GM12878 (cell line): ENCODE data around the gene RAB34. TPM values are rescaled to one million over a fixed set of nuclear protein-coding genes. Genes with fewer than 3 reads are reported as not detected.

ENCODE experiments used
- ATAC-seq: fragments of 200-7000 bp; cut with Tn5 transposase; 3 replicates; pipeline ENCODE4 v1.9.1; 2020; ENCODE audit warnings: mild to moderate bottlenecking, moderate library complexity
- BruUV-seq: library from RNA; stranded (reverse); fragments of 400-500 nt; replicated peaks from 2 replicates; lab custom pipeline; 2021; lab: Mats Ljungman, UMichigan
- CTCF ChIA-PET: fragments of 300-600 bp; sonication (Branson Sonifier 250); formaldehyde crosslinking; extraction: SDS; loops from one replicate; lab custom pipeline; 2021; ENCODE audit warnings: inconsistent platforms; lab: Yijun Ruan, JAX
- POLR2A ChIA-PET: fragments of 350-600 bp; formaldehyde crosslinking; extraction: SDS; loops from one replicate; lab custom pipeline; 2021; ENCODE audit warnings: inconsistent platforms; lab: Charles Lee
- RAD21 ChIA-PET: fragments of 300-600 bp; sonication (Branson Sonifier 250); formaldehyde crosslinking; loops from one replicate; lab custom pipeline; 2023; ENCODE audit warnings: antibody characterized with exemption; ENCODE audit not compliant: unreplicated experiment; lab: Charles Lee
- SMC1A ChIA-PET: fragments of 300-600 bp; sonication (Branson Sonifier 250); formaldehyde crosslinking; loops from one replicate; lab custom pipeline; 2023; ENCODE audit not compliant: unreplicated experiment, uncharacterized antibody; lab: Charles Lee
- DNase-seq: peaks from one replicate; pipeline ENCODE4 v3.0.0-alpha.2; 2011; ENCODE audit warnings: low read depth, low spot score
- FAIRE-seq: peaks from 3 replicates; lab custom pipeline; 2011; peaks lifted over from hg19 to GRCh38; lab: Jason Lieb, UNC
- H2AFZ ChIP-seq: 2 replicates; pipeline ENCODE4 v1.6.0; 2011; ENCODE audit warnings: low read depth, low read length, control low read depth; ENCODE audit not compliant: control insufficient read depth
- H3K27ac ChIP-seq: 2 replicates; pipeline ENCODE4 v1.5.1; 2011; ENCODE audit warnings: control low read depth; ENCODE audit not compliant: control insufficient read depth, insufficient read depth
- H3K27me3 ChIP-seq, 2 experiments: replicated peaks in 1 of 2; 2 replicates each; pipeline versions ENCODE4 v1.6.0 to v1.6.1; 2011; ENCODE audit warnings: low read length in 1 of 2; ENCODE audit not compliant: control insufficient read depth in 2 of 2, insufficient read depth in 2 of 2
- H3K36me3 ChIP-seq, 2 experiments: 2 replicates each; pipeline ENCODE4 v1.5.1; 2011; ENCODE audit warnings: low read length in 1 of 2; ENCODE audit not compliant: control insufficient read depth in 2 of 2, insufficient read depth in 2 of 2
- H3K4me1 ChIP-seq: 2 replicates; pipeline ENCODE4 v1.6.1; 2011; ENCODE audit warnings: mild to moderate bottlenecking, low read length, moderate library complexity, mixed read lengths; ENCODE audit not compliant: control insufficient read depth, insufficient read depth
- H3K4me2 ChIP-seq: 2 replicates; pipeline ENCODE4 v1.6.0; 2011; ENCODE audit warnings: control low read depth; ENCODE audit not compliant: control insufficient read depth, insufficient read depth
- H3K4me3 ChIP-seq: fragments of 200-600 bp; sonication (generic); 2 replicates; pipeline ENCODE4 v1.5.1; 2016
- H3K79me2 ChIP-seq: 2 replicates; pipeline ENCODE4 v1.6.0; 2011; ENCODE audit warnings: low read length; ENCODE audit not compliant: control insufficient read depth, insufficient read depth
- H3K9ac ChIP-seq: 2 replicates; pipeline ENCODE4 v1.8.0; 2011; ENCODE audit warnings: low read length, control low read depth, mixed read lengths; ENCODE audit not compliant: control insufficient read depth, insufficient read depth
- H3K9me3 ChIP-seq: replicated peaks from 3 replicates; pipeline ENCODE4 v1.5.1; 2011; ENCODE audit warnings: mild to moderate bottlenecking, low read length; ENCODE audit not compliant: control insufficient read depth, insufficient read depth
- H4K20me1 ChIP-seq: 2 replicates; pipeline ENCODE4 v1.6.0; 2011; ENCODE audit not compliant: control insufficient read depth, insufficient read depth
- CBFB ChIP-seq: IDR thresholded peaks from 2 replicates; pipeline ENCODE4 v1.6.1; 2016; ENCODE audit warnings: antibody characterized with exemption, low read depth
- CREM ChIP-seq: IDR thresholded peaks from 2 replicates; pipeline ENCODE4 v1.6.1; 2014; ENCODE audit warnings: antibody characterized with exemption, low read depth
- EP300 ChIP-seq, 2 experiments: fragments of 150-350 bp in 1 of 2; IDR thresholded peaks; 2 replicates each; pipeline ENCODE4 v1.6.1; 2011 to 2012; ENCODE audit warnings: low read depth in 2 of 2, low read length in 2 of 2, borderline replicate concordance in 1 of 2, improper control_type of control experiment in 1 of 2, inconsistent platforms in 1 of 2; ENCODE audit not compliant: control insufficient read depth in 1 of 2
- GABPA ChIP-seq: IDR thresholded peaks from 2 replicates; pipeline ENCODE4 v1.6.1; 2014; ENCODE audit warnings: antibody characterized with exemption, low read depth, mild to moderate bottlenecking, inconsistent platforms
- MXI1 ChIP-seq: fragments of 150-350 bp; IDR thresholded peaks from 2 replicates; pipeline ENCODE4 v1.6.1; 2011; ENCODE audit warnings: low read depth, mild to moderate bottlenecking, inconsistent platforms, low read length, improper control_type of control experiment
- NFXL1 ChIP-seq: fragments of 450-650 bp; IDR thresholded peaks from 2 replicates; pipeline ENCODE4 v1.6.1; 2017; ENCODE audit warnings: antibody characterized with exemption, mild to moderate bottlenecking, borderline replicate concordance
- NFYA ChIP-seq: IDR thresholded peaks from 2 replicates; pipeline ENCODE4 v1.6.1; 2011; ENCODE audit warnings: low read depth, mild to moderate bottlenecking, low read length, improper control_type of control experiment, borderline replicate concordance
- PML ChIP-seq: IDR thresholded peaks from 2 replicates; pipeline ENCODE4 v1.6.1; 2012; ENCODE audit warnings: low read length, inconsistent platforms
- ZSCAN29 ChIP-seq: fragments of 450-650 bp; IDR thresholded peaks from 2 replicates; pipeline ENCODE4 v1.6.1; 2017; ENCODE audit warnings: mild to moderate bottlenecking, moderate library complexity
- WGBS: methylation state at CpG from one replicate; pipeline ENCODE4 v1.1.6; 2016; ENCODE audit warnings: low lambda C conversion rate; ENCODE audit not compliant: insufficient replicate concordance, insufficient coverage; ENCODE audit errors: missing lambda C conversion rate; 5-methylcytosine and 5-hydroxymethylcytosine counted together
- in situ Hi-C: fragments of 300-500 bp; cut with MboI; formaldehyde crosslinking; loops from 9 replicates; pipeline ENCODE4 v1.14.3; 2018; ENCODE audit warnings: mixed read lengths
- intact Hi-C: fragments of 100-400 bp; cut with micrococcal nuclease; formaldehyde crosslinking; loops from one replicate; pipeline ENCODE4 v1.14.2; 2022; ENCODE audit not compliant: unreplicated experiment
- polyA plus RNA-seq, 11 experiments: library from polyadenylated mRNA; depleted of rRNA in 4 of 11; unstranded in 6 of 11; stranded (reverse) in 5 of 11; fragments of >200 nt; fragmentation: Nextera tagmentation in 4 of 11; fragmentation: Illumina TruSeq in 1 of 11; extraction: Ambion mirVana in 4 of 11; extraction: Trizol in 1 of 11; gene quantifications; 1 replicate in 1 of 11; 2 replicates in 10 of 11; pipeline versions ENCODE4 v1.2.1 to v1.2.3, GENCODE V29; 2011 to 2016; ENCODE audit warnings: inconsistent platforms in 2 of 11, missing spikeins in 2 of 11, low read depth in 1 of 11
- total RNA-seq, 4 experiments: library from RNA; depleted of rRNA in 3 of 4; stranded (reverse); fragments of >200 nt in 3 of 4; fragmentation: Illumina TruSeq in 1 of 4; extraction: Trizol in 1 of 4; gene quantifications; 2 replicates each; pipeline versions ENCODE4 v1.2.1 to v1.2.3, GENCODE V29; 2013 to 2021
- TF ChIP-seq, protein P1 (sequence below): fragments of 450-650 bp; conservative IDR thresholded peaks from 2 replicates; pipeline ENCODE4 v1.6.1; 2017; ENCODE audit warnings: mild to moderate bottlenecking, moderate library complexity
- TF ChIP-seq, protein P2 (sequence below): fragments of 450-650 bp; IDR thresholded peaks from 2 replicates; pipeline ENCODE4 v1.6.1; 2017; ENCODE audit warnings: mild to moderate bottlenecking, low read depth, inconsistent platforms; ENCODE audit not compliant: poor library complexity, severe bottlenecking
- TF ChIP-seq, protein P3 (sequence below): fragments of 450-650 bp; IDR thresholded peaks from 2 replicates; pipeline ENCODE4 v1.6.1; 2016; ENCODE audit warnings: mild to moderate bottlenecking

The RAB34 gene
- total and polyA plus RNA-seq, 10 of the 15 experiments (the other 5 are each of a cell fraction or from before 2014, with no cell fraction given): 0.37 to 46.4 (median 32.8) TPM

DNA sequence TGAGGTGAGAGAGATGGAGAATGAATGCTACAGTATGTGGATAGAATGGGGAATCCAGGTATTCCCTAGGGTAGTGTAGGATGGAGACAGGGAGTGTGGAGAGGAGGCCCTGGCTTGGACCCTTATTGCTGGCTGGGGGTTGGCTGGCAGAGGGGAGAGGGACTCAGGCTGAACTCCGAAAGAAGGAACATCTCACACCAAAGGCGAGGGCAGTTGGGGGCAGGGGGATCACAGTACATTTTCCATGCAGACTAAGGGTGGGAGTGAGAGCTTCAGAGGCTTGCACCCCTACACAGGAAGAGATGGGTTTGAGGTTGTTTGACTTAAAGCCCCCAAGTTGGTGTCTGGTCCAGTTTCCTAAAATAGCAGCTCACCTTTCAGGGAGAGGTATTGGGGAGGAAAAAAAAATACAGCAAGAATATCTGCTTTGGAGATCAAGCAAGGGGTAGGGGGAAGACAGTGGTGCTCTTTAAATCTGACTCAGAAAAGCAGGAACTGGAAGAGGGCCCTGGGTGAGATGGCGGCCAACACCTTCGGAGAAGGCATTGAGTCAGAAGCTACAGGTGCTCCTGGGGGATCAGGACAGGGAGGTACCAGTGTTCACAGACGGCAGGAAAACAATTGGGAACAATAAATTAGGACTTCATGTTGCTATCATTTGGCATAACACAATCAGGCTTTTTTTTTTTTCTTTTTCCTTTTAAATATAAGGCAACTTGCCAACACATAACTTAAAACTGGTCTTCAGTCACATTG is 38.6 kb upstream of the RAB34 start:
- Histone ChIP-seq H4K20me1 (no peaks in the 10 kb centered on the region; the same call in 1 of the 2 replicates), H3K9ac (no peak overlapping the region), H3K27ac (no peak overlapping the region), H2AFZ (no peak overlapping the region), H3K4me3 (no peak overlapping the region), H3K36me3 (peaks cover 8 to 22% of the 10 kb centered on the region in 2 experiments; a peak in 3 of 4 replicates), H3K27me3 (no peaks in the 10 kb centered on the region), H3K4me1 (0 out of 2 replicates have a peak, but pooled peaks cover 2% of the 10 kb centered on the region), H3K9me3 (no peaks in the 10 kb centered on the region), H3K79me2 (no peaks in the 10 kb centered on the region), H3K4me2 (no peak overlapping the region)
- in situ Hi-C loops (no loop called here), intact Hi-C loops (no loop called here)
- WGBS: 94% methylated on average over 5 of the region's 5 CpGs
- no peak for ATAC-seq
- no peak for DNase-seq
- ChIA-PET POLR2A (no interaction called here), RAD21 (no interaction called here), SMC1A (no interaction called here), CTCF (interaction anchor here (0.6 to 2.4 kb wide), 2 partner anchors 29 to 344 kb away, joined by 4 to 5 read pairs; no protein-coding TSS in a partner anchor)
- FAIRE-seq: no peak
- BruUV-seq: no TSS peak
- TF ChIP-seq NFXL1 (no peak), PML (no peak), NFYA (no peak), CREM (no peak), CBFB (no peak), GABPA (no peak), MXI1 (no peak), EP300 (IDR thresholded peaks at IDR 0.05; ENCODE audit: borderline replicate concordance in 1 of 2, control insufficient read depth in 1 of 2, low read depth in 2 of 2, low read length in 2 of 2) (no peak), ZSCAN29 (no peak)
- TF ChIP-seq, protein P1, sequence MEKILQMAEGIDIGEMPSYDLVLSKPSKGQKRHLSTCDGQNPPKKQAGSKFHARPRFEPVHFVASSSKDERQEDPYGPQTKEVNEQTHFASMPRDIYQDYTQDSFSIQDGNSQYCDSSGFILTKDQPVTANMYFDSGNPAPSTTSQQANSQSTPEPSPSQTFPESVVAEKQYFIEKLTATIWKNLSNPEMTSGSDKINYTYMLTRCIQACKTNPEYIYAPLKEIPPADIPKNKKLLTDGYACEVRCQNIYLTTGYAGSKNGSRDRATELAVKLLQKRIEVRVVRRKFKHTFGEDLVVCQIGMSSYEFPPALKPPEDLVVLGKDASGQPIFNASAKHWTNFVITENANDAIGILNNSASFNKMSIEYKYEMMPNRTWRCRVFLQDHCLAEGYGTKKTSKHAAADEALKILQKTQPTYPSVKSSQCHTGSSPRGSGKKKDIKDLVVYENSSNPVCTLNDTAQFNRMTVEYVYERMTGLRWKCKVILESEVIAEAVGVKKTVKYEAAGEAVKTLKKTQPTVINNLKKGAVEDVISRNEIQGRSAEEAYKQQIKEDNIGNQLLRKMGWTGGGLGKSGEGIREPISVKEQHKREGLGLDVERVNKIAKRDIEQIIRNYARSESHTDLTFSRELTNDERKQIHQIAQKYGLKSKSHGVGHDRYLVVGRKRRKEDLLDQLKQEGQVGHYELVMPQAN: no peak
- TF ChIP-seq, protein P2, sequence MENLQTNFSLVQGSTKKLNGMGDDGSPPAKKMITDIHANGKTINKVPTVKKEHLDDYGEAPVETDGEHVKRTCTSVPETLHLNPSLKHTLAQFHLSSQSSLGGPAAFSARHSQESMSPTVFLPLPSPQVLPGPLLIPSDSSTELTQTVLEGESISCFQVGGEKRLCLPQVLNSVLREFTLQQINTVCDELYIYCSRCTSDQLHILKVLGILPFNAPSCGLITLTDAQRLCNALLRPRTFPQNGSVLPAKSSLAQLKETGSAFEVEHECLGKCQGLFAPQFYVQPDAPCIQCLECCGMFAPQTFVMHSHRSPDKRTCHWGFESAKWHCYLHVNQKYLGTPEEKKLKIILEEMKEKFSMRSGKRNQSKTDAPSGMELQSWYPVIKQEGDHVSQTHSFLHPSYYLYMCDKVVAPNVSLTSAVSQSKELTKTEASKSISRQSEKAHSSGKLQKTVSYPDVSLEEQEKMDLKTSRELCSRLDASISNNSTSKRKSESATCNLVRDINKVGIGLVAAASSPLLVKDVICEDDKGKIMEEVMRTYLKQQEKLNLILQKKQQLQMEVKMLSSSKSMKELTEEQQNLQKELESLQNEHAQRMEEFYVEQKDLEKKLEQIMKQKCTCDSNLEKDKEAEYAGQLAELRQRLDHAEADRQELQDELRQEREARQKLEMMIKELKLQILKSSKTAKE: no peak
- TF ChIP-seq, protein P3, sequence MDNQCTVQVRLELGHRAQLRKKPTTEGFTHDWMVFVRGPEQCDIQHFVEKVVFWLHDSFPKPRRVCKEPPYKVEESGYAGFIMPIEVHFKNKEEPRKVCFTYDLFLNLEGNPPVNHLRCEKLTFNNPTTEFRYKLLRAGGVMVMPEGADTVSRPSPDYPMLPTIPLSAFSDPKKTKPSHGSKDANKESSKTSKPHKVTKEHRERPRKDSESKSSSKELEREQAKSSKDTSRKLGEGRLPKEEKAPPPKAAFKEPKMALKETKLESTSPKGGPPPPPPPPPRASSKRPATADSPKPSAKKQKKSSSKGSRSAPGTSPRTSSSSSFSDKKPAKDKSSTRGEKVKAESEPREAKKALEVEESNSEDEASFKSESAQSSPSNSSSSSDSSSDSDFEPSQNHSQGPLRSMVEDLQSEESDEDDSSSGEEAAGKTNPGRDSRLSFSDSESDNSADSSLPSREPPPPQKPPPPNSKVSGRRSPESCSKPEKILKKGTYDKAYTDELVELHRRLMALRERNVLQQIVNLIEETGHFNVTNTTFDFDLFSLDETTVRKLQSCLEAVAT: no peak
- TF ChIP-seq, all 136 proteins: peak for 0
